NOMO-1 (cell line): ENCODE results near the gene LHFPL3.
"Not testable (repeated sequence)": the region's sequence is repeated elsewhere in the genome, so short reads cannot be mapped to it uniquely, and the experiment has no call there.

Source experiments
- DNase-seq, 2 experiments: peaks; one replicate each; lab custom pipeline; 2025; ENCODE audit not compliant: unreplicated experiment in 2 of 2; lab: John Stamatoyannopoulos, UW

LHFPL3 gene

DNA sequence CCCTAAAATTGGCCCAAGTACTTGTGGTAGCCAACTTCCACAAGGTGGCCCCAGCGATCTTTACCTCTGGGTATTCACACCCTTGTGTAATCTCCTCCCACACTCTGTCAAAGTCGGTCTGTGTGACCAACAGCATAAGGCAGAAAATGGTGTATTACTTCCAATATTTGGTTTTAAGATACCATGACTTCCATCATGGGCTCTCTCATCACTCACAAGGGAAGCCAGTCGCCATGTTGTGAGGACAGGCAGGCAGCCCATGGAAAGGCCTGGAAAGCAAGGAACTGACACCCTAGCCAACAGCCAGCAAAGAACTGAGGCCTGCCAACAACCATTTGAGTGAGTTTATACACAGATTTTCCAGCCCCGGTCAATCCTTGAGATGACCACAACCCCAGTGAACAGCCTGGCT lies 594.6 kb downstream of the LHFPL3 start:
- DNase-seq = peak; percentile 38 to 63

- not testable (repeated sequence) for DNase-seq
Observed at GRCh38 chr7:104926189-104926588, 597.8 kb downstream of the LHFPL3 start.

DNA sequence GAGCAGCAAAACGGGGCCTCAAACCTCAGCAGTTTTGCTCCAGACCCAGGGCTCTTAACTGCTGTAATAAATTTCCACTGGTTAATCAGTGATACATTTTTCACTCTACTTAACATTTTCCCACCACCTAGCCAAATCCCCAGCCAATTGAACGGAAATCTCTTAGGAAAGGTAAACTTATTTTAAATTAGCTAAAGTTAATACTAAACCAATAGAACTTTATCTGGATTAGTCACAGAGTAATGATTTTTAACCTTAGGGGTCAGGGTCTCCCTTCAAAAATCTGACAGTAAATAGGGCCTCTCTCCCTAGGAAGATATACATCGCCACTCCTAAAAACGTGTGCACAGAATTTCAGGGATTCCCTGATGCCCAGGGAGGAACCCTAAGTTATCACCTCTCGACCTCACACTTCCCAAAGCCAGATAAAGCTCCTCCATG lies 598.2 kb downstream of the LHFPL3 start:
- DNase-seq = no peak

DNA sequence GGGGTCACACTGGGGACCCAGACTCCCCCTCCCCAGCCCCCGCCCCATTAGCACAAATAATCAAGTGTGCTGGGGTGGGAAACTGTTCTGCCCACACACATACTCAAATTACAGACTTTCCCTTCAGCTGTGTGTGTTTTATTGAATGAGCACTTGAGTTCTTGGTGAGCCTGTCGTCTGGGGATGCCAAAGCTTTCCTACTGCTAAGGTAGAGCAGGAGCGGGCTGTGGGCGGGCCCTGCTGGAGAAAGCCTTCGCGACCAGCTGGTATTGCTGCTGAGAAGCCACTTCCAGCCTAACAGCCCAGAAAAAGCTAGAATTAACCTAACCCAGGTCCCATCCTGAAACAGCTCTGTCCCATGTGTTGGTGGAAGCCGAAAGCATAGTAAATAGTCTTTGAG lies 598.7 kb downstream of the LHFPL3 start:
- DNase-seq = no peak

DNA sequence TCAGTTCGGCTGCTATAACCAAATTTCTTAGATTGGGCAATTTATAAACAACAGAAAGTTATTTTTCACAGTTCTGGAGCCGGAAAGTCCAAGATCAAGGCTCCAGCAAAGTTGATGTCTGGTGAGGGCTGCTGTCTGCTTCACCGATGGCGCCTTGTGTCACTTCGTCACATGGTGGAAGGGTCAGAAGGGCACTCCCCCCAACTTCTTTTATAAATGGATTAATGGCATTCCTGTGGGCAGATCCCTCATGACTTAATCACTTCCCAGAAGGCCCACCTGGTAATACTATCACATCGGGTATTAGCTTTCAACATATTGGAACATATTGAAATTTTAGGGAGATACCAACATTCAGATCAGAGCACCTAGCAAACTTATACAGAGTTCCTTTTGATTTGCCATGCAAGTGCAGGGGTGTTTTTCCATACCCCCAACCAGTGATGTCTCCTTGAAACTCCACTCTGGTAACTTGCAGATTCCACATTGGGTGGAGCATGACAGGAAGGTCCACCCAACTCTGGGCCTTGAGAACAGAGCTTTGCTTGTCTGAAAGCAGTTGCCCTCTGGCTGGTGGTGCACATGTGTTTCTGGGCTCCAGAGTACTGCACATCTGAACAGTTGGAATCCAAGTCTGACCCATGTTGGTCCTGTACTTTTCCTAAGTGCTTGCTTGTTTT lies 600.5 kb downstream of the LHFPL3 start:
- DNase-seq = no peak

GRCh38 chr7:104929921-104930320 lies 601.5 kb downstream of the LHFPL3 start:
- no peak for DNase-seq

- DNase-seq = no peak
Observed at GRCh38 chr7:104931181-104931781, 602.9 kb downstream of the LHFPL3 start.

DNA sequence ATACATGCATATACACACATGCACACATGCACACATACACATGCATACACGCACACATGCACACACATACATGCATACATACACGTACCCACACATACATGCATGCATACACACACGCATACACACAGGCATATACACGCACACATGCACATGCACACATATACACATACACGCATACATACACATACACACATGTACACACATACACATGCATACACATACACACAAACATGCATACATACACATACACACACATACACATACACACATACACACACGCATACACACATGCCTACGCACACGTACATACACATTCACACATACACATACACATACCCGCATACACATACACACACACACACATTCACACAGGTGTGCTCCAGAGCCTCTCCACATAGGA lies 604.6 kb downstream of the LHFPL3 start:
- DNase-seq = no peak

DNA sequence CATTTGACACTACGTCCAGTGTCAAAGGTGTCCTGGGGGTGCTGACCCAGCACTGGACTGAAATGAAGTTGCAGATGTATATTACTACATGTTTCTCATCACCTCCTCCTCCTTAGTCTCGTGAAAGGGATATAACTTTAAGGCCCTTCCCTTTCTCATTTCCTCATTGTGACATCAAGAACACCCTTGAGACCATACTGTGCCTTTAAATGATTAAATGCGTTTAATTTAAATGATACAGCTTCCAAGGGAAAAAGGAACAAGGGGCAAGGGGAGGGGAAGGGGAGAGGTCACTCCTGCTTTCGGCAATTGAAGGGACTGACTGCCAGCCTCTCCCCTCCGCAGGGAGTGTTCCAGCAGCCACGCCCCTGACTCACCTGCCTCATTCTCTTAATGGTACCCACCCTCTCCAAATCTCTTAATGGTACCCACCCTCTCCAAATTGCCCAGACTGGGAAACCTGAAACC lies 605.2 kb downstream of the LHFPL3 start:
- peak in 1 of 2 experiments; percentile 37 for DNase-seq

- DNase-seq = no peak
Observed at GRCh38 chr7:104934665-104935064, 606.3 kb downstream of the LHFPL3 start.

DNA sequence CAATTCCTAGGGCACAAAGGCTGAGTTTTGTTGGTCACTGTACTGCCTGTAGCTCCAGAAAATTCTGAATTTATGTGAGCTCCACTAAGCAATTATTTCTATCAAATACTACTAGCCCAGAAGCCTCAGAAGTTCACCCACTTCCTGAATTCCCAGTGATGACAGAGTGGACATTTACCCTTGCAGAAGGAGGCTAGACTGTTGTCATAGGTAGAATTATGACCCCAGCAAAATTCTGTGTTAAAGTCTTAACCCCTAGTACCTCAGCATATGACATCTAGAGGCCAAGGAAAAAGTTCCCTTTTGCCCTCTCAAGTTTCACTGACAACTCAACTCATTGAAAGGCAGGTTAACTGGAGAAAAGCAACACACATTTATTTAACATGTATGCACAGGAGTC lies 606.9 kb downstream of the LHFPL3 start:
- DNase-seq = no peak

DNA sequence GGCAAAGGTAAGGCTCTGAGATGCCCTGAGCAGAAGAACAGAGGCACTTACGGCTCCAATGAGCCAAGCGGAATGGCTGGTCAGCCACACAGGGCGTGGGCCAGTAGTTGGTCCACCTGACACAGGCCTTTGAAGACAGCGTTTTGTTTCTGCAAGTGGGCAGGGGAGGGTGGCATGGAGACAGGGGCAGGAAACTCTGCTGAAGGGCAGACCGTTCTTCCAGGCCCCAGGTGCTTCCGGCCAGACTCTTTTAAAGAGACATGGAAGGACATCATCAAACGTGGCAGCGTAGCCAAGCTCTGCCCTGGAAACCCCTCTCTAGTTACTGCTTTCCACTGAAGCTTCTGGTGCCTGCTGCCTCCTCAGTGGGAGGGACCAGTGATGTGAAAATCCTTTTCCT lies 608.1 kb downstream of the LHFPL3 start:
- no peak for DNase-seq

DNA sequence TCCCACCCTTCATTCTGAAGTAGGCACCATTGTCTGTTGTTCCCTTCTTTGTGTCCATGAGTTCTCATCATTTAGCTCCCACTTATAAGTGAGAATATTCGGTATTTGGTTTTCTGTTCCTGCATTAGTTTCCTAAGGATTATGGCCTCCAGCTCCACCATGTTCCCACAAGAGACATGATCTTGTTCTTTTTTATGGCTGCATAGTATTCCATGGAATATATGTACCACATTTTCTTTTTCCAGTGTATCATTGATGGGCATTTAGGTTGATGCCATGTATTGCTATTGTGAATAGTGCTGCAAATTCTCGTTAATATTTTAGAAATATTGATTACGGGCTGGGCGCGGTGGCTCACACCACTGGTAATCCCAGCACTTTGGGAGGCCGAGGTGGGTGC lies 609.1 kb downstream of the LHFPL3 start:
- not testable (repeated sequence) for DNase-seq

DNA sequence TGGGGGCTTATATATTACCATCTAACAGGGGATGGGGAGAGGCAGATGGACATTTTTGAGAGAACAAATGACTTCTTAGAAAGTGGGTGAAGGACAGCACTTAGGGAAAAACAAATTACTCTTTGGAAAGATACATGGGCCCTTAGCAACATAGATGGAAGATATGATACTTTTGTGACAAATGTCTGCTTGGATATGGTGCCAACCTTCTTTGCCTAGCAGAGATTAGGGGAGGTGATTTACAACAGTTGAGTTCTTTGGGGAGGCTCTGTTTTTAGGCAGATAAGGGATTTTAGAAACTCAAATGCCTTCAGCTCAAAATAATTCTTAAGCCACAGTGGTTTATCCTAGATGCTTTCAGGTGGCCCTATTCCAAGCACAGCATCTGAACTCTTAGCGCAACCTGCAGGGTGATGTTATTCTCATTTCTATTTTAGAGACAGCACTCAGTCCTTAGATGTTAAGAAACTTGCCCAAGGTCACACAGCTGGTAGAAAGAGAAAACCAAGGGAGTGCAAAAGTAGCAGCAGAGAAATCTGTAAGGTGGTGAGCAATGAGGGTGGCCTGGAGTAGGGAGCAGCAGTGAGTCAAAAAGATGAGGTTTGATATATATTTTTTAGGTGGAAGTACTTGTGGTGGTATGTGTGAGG lies 610.5 kb downstream of the LHFPL3 start:
- no peak for DNase-seq

DNA sequence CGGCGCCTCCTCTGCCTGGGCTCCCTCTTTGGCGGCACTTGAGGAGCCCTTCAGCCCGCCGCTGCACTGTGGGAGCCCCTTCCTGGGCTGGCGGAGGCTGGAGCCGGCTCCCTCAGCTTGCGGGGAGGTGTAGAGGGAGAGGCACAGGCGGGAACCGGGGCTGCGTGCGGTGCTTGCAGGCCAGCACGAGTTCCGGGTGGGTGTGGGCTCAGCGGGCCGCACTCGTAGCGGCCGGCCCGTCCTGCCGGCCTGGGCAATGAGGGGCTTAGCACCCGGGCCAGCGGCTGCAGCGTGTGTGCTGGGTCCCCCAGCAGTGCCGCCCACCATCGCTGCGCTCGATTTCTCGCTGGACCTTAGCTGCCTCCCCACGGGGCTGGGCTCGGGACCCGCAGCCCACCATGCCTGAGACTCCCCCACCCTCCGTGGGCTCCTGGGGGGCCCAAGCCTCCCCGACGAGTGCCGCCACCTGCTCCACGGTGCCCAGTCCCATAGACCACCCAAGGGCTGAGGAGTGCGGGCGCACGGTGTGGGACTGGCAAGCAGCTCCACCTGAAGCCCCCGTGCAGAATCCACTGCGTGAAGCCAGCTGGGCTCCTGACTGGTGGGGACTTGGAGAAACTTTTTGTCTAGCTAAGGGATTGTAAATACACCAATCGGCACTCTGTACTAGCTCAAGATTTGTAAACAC lies 611.8 kb downstream of the LHFPL3 start:
- DNase-seq = no peak

DNA sequence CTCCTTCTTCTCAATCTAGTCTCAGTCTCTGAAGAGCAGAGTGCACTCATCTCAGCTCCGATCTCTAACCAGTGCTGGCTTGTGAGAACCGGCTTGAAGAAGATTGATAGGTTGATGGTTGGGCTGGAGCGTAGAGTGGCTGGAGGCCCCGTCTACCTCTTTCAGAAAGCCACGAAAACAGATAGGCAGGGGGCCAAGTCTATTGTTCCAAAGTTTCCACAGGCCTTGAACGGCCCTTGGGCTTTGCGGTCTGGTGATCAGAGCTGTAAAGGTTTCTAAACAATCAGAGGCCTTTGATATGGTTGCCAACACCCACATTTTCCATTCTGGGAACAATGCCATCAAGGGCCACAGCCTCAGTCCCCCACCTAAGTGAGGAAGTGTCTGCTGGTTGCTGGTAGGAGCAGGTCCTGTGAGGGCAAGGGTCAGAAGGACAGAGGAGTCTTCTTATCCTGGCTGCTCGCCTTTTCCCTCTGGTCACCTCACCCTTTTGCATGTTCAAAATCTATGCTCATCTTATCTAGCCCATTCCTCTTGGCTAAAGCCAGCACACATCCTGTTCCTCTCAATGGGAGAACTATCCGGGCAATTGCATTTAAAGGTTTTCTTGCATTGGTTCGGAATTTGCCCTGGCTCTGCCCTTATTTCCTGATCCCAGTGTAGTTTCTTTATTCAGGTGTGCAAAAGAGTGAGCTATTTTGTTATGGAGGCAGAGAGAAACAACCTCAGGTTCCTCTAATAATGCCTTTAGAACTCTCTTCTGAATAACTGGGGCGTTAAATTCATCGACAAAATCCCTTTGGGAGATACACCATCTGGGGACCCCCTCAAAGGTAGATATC lies 615.3 kb downstream of the LHFPL3 start:
- DNase-seq = no peak

DNA sequence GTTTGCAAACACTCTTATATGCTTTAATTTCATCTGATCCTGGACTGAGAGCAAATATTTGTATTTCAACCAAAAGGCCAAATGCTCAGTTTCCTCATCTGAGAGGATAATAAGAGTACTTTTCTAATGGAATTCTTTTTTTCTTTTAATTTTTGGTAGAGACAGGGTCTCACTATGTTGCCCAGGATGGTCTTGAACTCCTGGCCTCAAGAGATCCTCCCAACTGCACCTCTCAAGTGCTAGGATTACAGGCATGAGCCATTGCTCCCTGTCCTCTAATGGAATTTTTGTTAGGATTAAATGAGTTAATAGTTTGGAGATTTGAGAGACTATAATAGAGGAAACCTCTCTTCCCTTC lies 617.2 kb downstream of the LHFPL3 start:
- no peak for DNase-seq

- DNase-seq = no peak
Observed at GRCh38 chr7:104946338-104946737, 617.9 kb downstream of the LHFPL3 start.

GRCh38 chr7:104950006-104950405 lies 621.6 kb downstream of the LHFPL3 start:
- DNase-seq = no peak

DNA sequence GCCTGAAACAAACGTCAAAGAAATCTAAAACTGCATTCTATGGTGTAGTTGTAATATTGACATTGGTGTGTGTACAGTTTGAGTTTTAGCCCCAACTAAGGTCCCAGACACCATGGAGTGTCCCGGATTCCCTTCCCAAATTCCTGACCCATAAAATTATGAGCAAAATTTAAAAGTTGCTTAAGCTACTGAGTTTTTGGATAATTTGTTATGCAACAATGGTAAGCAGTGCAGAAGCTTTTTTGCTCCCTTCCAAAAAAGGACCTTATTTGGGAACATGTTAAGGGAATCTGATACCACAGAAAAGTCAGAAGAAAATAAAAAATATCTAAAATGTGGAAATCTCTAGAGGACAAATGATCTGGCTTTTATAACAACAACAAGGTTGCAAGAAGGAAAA lies 622.4 kb downstream of the LHFPL3 start:
- no peak for DNase-seq

GRCh38 chr7:104951546-104951945 lies 623.1 kb downstream of the LHFPL3 start:
- no peak for DNase-seq
